Measurements from ENCODE around the gene CPA4. TPM values are rescaled to one million over a fixed set of nuclear protein-coding genes. Genes with fewer than 3 reads are reported as not detected.

CPA4 gene
- total RNA-seq, 2 experiments from 2014 or later = not detected

- Mint-ChIP-seq H3K27me3 (no peaks in the 10 kb centered on the region), H3K4me3 (no peak overlapping the region), H3K9me3 (no peaks in the 10 kb centered on the region), H3K27ac (no peak overlapping the region), H3K4me1 (peaks cover 6% of the 10 kb centered on the region), H3K36me3 (ENCODE audit: low read depth) (no peaks in the 10 kb centered on the region)
- DNase-seq = no peak
- POLR2A ChIA-PET = no interaction called here
- CTCF ChIA-PET = no interaction called here
Observed at GRCh38 chr7:130268463-130269317, 24.3 kb upstream of the CPA4 start.

GRCh38 chr7:130269318-130269694 lies 23.7 kb upstream of the CPA4 start:
- no peaks in the 10 kb centered on the region for H3K9me3 Mint-ChIP-seq

DNA sequence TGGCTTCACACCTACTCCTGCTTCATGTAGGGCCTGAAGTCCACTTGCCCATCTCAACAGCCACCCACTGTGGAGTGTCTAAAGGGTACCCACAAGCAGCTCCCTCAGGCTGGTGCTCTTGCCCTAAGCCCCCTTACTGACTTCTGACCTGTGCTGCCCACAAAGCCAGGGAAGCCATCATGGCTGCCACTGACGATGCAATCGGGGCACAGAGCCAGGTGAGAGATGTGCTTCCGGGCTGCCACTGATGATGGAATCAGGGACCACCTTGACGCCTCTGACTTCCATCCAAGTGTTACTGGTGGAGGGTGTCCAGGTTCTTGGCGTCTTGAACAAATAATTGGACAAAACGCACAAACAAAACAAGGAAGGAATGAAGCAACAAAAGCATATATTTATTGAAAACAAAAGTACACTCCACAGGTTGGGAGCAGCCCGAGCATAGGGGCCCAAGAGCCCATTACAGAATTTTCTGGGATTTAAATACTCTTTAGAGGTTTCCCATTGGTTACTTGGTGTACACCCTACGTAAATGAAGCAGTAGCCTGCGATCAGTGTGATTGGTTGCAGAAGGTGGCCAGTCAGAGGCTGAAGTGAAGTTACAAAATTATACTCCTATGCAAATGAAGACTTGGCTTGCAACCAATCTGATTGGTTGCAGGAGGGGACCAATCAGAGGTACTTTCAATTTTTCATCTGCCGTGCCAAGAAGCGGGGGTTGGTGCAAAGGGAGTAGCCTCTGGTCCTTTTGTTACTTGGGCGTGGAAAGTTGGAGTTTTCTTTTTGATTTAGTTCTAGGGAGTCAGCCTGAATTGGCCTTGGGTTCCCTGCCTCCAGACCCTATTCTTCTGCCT lies 21.8 kb upstream of the CPA4 start:
- peaks cover 10% of the 10 kb centered on the region for H3K4me1 Mint-ChIP-seq
- H3K4me3 Mint-ChIP-seq = no peak overlapping the region
- no peak for DNase-seq
- H3K36me3 Mint-ChIP-seq (ENCODE audit: low read depth) = no peaks in the 10 kb centered on the region
- ChIA-PET POLR2A (no interaction called here), CTCF (no interaction called here)
- H3K27ac Mint-ChIP-seq = no peak overlapping the region
- H3K9me3 Mint-ChIP-seq = no peaks in the 10 kb centered on the region
- H3K27me3 Mint-ChIP-seq = peaks cover 4% of the 10 kb centered on the region

More at GRCh38 chr7:130269318-130269694, 23.7 kb upstream of the CPA4 start:
- DNase-seq = no peak
- CTCF ChIA-PET = no interaction called here
- Mint-ChIP-seq H3K36me3 (ENCODE audit: low read depth) (no peaks in the 10 kb centered on the region), H3K27ac (no peak overlapping the region), H3K27me3 (peaks cover 3% of the 10 kb centered on the region), H3K4me1 (peaks cover 9% of the 10 kb centered on the region), H3K4me3 (no peak overlapping the region)
- POLR2A ChIA-PET = no interaction called here

DNA sequence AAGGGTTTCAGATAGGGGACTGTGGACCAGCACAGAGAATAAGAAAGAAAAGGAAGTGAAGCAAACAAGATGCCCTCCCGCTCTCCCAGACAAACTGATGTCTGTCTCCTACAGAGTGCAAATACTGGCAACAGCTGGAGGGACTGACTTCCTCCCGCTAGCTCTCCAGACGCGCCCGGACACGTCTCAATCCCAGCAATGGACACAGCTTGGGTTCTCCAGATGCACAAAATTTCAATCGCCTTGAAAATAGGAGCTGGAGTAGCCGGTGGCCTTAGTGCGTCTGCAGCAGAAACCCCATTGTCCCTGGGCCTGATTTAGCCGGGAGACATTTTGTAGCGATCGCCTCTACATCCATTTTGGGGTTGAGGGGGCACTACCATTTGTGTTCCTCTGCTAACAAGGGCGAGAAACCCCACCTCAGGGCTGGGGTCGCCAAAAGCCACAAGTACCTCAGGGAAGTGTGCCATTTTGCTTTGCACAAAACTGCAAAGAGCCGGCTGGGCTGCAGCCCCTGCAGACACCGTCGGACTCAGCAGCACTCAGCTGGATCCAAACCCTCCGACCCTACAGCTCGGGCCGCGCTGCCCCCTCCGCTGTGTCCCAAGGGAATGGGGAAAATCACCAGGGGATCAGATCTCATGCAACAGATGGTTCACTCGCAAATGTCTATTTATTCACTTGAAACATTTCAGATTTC lies 20.4 kb upstream of the CPA4 start:
- ChIA-PET POLR2A (no interaction called here), CTCF (interaction anchor here (0.5 kb wide), 1 partner anchor 106 kb away, joined by 3 read pairs; no protein-coding TSS in a partner anchor)
- Mint-ChIP-seq H3K4me3 (no peak overlapping the region), H3K36me3 (ENCODE audit: low read depth) (no peaks in the 10 kb centered on the region), H3K4me1 (peaks cover 13% of the 10 kb centered on the region), H3K27ac (no peak overlapping the region), H3K27me3 (peaks cover 4% of the 10 kb centered on the region), H3K9me3 (no peaks in the 10 kb centered on the region)
- no peak for DNase-seq

- Mint-ChIP-seq H3K9me3 (no peaks in the 10 kb centered on the region), H3K27me3 (peaks cover 4% of the 10 kb centered on the region), H3K4me3 (peak overlapping the region; percentile 42), H3K36me3 (ENCODE audit: low read depth) (no peaks in the 10 kb centered on the region), H3K27ac (no peak overlapping the region), H3K4me1 (peaks cover 13% of the 10 kb centered on the region)
- ChIA-PET POLR2A (interaction anchor here (0.6 kb wide), 1 partner anchor 10 kb away, joined by 6 read pairs; no protein-coding TSS in a partner anchor), CTCF (interaction anchor here (0.5 kb wide), 1 partner anchor 105 kb away, joined by 3 read pairs; no protein-coding TSS in a partner anchor)
- no peak for DNase-seq
Observed at GRCh38 chr7:130273081-130273932, 19.7 kb upstream of the CPA4 start.

GRCh38 chr7:130273933-130274255 lies 19.1 kb upstream of the CPA4 start:
- no peak for DNase-seq
- POLR2A ChIA-PET = no interaction called here
- no peak overlapping the region for H3K4me3 Mint-ChIP-seq

DNA sequence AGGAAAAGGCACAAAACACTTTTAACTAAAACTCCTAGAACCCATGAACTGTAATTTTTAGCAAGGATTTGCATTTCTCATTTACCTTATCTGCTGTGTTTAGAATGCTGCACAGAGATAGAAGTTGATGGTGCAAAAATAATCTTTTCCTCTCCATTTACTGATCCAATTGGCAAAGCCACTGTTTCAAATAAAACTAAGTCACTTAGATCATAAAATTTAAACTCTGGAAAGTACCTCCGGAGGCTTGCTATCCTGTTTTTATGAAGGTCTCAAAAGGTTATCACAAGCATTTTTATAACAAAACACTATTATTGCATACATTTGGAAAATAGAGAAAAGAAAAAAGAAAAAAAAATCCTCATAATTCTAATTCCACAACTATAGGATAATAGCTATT lies 18.7 kb upstream of the CPA4 start:
- no peaks in the 10 kb centered on the region for H3K9me3 Mint-ChIP-seq
- CTCF ChIA-PET = interaction anchor here (0.5 to 0.6 kb wide), 2 partner anchors 51 to 1224 kb away, joined by 3 read pairs; no protein-coding TSS in a partner anchor
- H3K27me3 Mint-ChIP-seq = peaks cover 4% of the 10 kb centered on the region
- no peak overlapping the region for H3K27ac Mint-ChIP-seq
- DNase-seq = no peak
- H3K4me3 Mint-ChIP-seq = no peak overlapping the region
- peaks cover 13% of the 10 kb centered on the region for H3K4me1 Mint-ChIP-seq
- POLR2A ChIA-PET = no interaction called here
- no peaks in the 10 kb centered on the region for H3K36me3 Mint-ChIP-seq (ENCODE audit: low read depth)

More at GRCh38 chr7:130273933-130274255, 19.1 kb upstream of the CPA4 start:
- CTCF ChIA-PET = interaction anchor here (0.5 kb wide), 1 partner anchor 1225 kb away, joined by 3 read pairs; no protein-coding TSS in a partner anchor
- H3K36me3 Mint-ChIP-seq (ENCODE audit: low read depth) = no peaks in the 10 kb centered on the region
- H3K27ac Mint-ChIP-seq = no peak overlapping the region
- no peaks in the 10 kb centered on the region for H3K9me3 Mint-ChIP-seq
- peaks cover 13% of the 10 kb centered on the region for H3K4me1 Mint-ChIP-seq
- peaks cover 4% of the 10 kb centered on the region for H3K27me3 Mint-ChIP-seq

DNA sequence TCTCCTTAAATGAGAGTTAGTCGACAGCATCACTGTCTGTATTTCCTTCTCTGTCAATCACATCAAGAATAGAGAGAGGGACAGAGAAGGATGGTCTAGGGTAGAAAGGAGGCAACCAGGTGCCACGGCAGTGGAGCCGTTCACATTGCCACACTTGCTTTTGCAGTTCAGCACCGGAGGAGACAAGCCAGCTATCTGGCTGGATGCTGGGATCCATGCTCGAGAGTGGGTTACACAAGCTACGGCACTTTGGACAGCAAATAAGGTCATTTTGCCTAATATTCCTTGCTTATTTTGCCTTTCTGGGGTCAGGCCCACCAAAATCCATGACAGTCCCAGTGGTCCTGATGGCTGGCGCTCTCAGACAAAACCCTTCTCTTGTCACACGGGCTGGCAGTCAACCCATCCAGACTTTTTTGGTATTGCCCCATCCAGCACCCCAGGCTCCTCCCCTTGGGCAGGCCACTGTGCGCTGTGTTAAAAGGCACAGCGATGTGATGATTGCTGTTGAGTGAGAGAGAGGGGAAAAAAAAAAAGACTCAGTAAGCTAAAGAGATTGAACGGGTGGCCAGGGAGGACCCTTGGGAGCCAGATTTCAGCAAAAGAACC lies 17.9 kb upstream of the CPA4 start:
- no peak for DNase-seq
- ChIA-PET CTCF (interaction anchor here (0.6 kb wide), 1 partner anchor 52 kb away, joined by 3 read pairs; no protein-coding TSS in a partner anchor), POLR2A (no interaction called here)
- Mint-ChIP-seq H3K36me3 (ENCODE audit: low read depth) (no peaks in the 10 kb centered on the region), H3K9me3 (no peaks in the 10 kb centered on the region), H3K4me1 (peaks cover 13% of the 10 kb centered on the region), H3K27me3 (peaks cover 4% of the 10 kb centered on the region), H3K4me3 (no peak overlapping the region), H3K27ac (no peak overlapping the region)

GRCh38 chr7:130275826-130276297 lies 17.1 kb upstream of the CPA4 start:
- Mint-ChIP-seq H3K4me3 (no peak overlapping the region), H3K9me3 (no peaks in the 10 kb centered on the region), H3K36me3 (ENCODE audit: low read depth) (no peaks in the 10 kb centered on the region), H3K27me3 (peaks cover 4% of the 10 kb centered on the region), H3K4me1 (peaks cover 13% of the 10 kb centered on the region), H3K27ac (no peak overlapping the region)
- ChIA-PET CTCF (no interaction called here), POLR2A (no interaction called here)
- DNase-seq = no peak

DNA sequence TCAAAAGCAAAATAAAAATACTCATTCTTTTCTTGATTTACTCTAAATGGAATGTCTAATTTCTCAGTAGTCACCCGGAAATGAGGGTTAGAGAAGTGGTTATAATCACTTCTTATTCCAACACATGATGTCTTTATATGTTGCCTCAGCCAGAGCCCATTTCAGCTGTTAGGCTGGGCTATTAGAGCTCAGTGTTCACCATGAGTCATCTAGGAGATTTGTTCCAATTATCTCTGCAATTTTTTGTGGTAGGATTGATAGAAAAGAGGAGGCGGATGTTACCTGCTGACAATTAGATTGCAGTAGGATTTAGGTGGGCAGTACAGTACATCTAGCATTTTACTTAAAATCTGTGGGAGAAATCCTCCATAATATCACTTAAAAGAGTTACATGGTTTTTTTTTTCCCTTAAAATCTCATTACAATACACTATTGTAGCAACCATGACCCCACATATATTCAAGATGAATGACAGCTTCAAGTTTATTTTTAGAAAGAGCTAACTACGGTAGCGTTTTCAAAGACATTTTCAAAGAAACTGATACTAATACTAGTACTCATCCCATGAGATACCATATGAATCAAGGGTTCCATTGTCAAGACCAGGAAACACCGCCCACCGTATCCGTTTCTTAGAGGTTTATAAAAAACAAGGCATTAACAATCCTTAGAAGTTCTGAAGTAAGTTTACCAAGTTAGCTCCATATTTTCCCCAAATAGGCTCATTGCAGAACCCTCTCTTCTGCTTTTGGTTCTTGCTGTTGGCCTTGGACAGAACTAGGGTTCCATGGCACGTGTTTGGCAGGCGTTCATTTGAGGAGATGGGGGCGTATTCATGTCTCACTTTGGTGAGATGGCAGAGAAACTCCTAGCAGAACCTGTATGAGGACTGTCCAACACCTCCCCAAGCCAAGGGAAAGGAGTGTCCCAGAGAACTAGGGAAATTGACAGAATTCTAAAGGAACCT lies 15.9 kb upstream of the CPA4 start:
- H3K4me3 Mint-ChIP-seq = no peak overlapping the region
- H3K27ac Mint-ChIP-seq = no peak overlapping the region
- CTCF ChIA-PET = no interaction called here

More for the DNA sequence above, 15.9 kb upstream of the CPA4 start:
- H3K4me1 Mint-ChIP-seq = peaks cover 13% of the 10 kb centered on the region
- H3K9me3 Mint-ChIP-seq = no peaks in the 10 kb centered on the region
- H3K27me3 Mint-ChIP-seq = peaks cover 4% of the 10 kb centered on the region
- DNase-seq = no peak
- no peaks in the 10 kb centered on the region for H3K36me3 Mint-ChIP-seq (ENCODE audit: low read depth)
- POLR2A ChIA-PET = no interaction called here
